IPS-18c (cell line): ENCODE data around the gene TCF20.

Source experiments
- H3K4me3 ChIP-seq: 2 replicates; pipeline ENCODE4 v1.7.0; 2013; ENCODE audit warnings: low read depth, mild to moderate bottlenecking, low read length, moderate library complexity; ENCODE audit not compliant: insufficient read depth
- H3K9me3 ChIP-seq: one replicate; pipeline ENCODE4 v1.6.1; 2013; ENCODE audit warnings: mild to moderate bottlenecking, low read length, moderate library complexity; ENCODE audit not compliant: control insufficient read depth, insufficient read depth

The TCF20 gene

DNA sequence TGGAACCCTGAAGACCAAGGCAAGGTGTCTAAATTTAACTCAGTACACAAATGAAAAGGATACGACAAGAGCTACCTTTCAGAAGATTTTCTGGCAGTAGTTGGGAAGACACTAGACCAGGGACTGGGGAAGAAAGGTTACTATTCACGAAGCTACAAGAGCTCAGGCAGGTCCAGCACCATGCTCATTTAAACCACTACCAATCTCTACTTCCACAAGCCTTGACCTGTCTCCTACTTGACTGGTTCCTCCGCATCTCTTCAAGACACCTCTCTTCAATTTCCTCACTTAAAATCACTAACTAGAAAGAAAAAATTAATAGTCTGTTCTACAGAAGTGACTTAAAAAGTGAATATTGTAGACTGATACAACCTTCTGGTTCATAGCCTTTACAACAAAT lies 22.9 kb downstream of the TCF20 start:
- no peaks in the 10 kb centered on the region for H3K9me3 ChIP-seq
- H3K4me3 ChIP-seq: no peak overlapping the region

DNA sequence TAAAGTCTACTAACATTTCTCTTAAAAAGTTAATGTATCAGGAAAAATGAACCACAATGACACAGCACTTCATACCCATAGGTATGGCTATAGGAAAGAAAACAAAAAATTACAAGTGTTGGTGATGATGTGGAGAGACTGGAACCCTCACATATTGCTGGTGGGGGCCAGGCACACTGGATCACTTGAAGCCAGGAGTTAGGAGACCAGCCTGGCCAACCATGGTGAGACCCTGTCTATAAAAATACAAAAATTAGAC lies 26.7 kb downstream of the TCF20 start:
- Histone ChIP-seq H3K9me3 (no peaks in the 10 kb centered on the region), H3K4me3 (no peak overlapping the region)

DNA sequence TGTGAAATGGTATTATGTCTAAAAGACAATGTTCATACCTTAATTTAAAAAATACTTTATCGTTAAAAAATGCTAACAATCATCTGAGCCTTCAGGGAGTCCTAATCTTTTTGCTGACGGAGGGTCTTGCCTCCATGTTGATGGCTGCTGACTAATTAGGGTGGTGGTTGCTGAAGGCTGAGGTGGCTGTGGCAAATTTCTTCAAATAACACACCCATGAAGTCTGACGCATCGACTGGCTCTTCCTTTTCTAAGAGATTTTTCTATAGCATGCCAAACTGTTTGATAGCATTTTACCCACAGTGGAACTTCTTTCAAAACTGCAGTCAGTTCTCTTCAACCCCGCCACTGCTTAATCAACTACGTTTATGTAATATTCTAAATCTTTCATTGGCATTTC lies 33.6 kb downstream of the TCF20 start:
- no peak overlapping the region for H3K4me3 ChIP-seq

DNA sequence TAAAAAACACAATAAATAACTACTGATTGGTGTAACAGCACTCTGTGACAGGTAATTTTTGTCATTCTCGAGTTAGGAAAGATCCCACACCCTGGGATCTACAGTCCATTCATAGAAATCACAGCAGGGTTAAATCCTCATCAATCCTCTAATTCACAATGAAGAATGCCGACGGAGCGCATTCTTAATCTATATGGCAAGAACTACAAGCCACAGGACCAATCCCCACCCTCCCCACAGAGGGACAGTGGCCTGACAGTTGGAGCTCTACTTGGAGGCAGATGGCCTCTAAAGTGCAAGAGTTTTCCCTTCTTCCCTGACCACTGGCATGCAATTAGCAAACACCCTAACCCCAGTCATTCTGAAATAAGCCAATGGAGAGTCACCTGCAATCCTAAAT lies 34.2 kb downstream of the TCF20 start:
- no peak overlapping the region for H3K4me3 ChIP-seq
- H3K9me3 ChIP-seq: no peaks in the 10 kb centered on the region

More for the DNA sequence above, 33.6 kb downstream of the TCF20 start:
- no peaks in the 10 kb centered on the region for H3K9me3 ChIP-seq

DNA sequence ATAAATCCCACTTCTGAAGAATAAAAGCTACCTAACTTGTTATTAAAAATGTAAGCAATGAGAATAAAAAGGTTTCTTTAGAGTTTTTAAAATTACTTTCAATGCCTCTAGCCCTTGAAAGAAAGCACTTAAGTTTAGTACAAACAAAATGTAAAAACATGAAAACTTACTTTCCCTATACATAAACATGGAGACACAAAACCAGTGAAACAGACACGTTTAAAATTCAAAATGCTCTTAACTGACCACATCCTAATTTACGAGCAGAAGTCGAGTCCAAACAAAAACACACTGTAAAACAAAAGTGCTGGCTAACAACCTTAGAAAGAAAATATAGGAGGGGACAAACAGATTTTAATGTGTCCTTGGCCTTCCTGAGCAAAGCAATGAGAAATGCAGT lies 36.6 kb downstream of the TCF20 start:
- Histone ChIP-seq H3K4me3 (no peak overlapping the region), H3K9me3 (no peaks in the 10 kb centered on the region)

DNA sequence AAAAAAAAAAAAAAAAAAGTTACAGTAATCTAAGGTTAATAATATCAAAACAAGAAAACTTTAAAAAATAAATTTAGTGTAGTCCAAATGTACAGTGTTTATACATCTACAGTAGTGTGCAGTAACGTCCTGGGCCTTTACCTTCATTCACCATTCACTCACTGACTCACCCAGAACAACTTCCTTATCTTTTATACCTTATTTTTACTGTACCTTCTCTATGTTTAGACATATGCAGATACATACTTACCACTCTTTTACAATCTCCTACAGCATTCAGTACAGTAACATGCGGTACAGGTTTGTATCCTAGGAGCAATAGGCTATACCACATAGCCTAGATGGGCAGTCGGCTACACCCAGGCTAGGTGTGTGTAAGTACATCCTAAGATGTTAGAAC lies 38.5 kb downstream of the TCF20 start:
- Histone ChIP-seq H3K4me3 (no peak overlapping the region), H3K9me3 (no peaks in the 10 kb centered on the region)

DNA sequence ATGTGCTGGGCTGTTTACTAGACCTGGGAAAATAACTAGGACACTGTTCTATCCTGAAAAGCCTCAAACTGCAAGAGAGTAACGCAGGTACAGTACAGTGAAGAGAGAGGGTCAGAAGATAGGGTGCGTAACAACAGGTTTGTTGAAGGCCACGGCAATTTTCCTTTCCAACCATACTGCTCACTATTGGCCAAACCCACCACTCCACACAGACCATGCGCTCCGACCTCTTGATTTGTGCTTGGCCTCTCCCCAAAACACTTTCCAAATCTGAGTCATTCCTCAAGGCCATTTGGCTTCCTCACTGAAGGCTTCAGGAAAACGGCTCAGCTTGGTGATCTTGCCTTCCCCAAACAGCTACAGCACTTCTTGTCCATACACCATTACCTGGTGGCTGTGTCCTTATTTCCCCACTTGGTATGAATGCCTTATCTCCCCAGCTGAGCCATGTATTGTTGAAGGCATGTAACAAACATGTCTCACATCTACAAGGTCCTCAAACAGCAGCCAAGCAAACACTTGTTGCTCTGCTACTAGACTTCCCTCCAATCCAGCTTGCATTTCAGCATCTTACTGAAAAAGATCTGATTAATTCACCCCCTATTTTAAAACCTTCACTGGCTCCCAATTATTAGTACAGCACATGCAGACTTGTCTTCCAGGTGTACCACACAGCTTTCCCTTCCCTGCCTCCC lies 40.9 kb downstream of the TCF20 start:
- Histone ChIP-seq H3K9me3 (no peaks in the 10 kb centered on the region), H3K4me3 (no peak overlapping the region)

DNA sequence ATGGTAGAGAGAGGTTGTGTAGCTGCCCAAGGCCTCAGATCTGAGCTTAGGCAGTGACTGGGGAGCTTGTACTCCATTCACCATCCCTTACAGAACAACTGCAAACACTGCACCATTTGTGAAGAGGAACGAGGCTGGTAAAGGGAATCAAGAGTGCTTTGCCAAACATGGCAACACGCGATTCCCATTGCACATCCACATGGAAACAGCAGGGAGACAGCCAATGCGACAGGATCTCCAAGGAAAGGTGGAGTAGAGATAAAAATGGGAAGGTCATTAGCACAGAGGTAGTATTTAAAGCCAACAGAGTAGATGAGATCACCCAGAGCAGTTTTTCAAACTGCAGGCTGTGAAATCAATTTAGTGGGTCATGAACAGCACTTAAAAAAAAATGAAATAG lies 42.0 kb downstream of the TCF20 start:
- H3K4me3 ChIP-seq: no peak overlapping the region
- no peaks in the 10 kb centered on the region for H3K9me3 ChIP-seq

DNA sequence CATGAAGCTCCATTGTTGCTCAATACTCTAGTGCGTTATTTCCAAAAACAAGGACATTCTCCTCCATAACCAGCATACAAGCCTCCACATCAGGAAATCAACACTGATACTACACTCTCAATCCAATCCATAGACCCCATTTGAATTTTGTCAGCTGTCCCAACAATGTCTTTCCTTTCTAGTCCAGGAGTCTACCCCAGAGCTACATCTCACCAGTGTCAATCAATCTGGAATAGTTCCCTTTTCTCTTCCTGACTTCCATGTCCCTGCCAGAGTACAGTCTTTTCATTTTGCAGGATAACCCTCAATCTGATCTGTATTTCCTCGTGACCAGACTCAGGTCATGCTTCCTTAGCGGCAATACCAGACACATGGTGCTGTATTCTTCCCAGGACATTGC lies 43.0 kb downstream of the TCF20 start:
- H3K9me3 ChIP-seq: no peaks in the 10 kb centered on the region
- no peak overlapping the region for H3K4me3 ChIP-seq

DNA sequence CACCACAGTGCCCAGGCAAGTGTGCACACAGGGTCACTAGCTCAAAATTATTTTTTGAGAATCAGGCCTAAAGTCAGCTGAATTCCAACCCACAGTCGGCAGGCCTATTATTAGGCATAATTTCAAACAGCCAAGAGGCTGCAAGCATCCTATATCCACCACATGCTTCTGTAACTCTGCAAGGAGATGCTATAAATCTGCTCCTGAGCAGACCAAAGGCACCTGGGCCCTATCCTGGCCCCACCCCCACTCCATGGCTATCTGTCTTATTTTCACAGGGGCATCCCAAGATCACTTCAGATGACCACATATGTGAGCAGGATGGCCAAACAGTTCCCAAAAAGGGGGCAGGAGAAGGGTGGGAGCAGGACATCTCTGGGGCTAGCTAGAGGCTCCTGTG lies 44.6 kb downstream of the TCF20 start:
- Histone ChIP-seq H3K9me3 (no peaks in the 10 kb centered on the region), H3K4me3 (no peak overlapping the region)

DNA sequence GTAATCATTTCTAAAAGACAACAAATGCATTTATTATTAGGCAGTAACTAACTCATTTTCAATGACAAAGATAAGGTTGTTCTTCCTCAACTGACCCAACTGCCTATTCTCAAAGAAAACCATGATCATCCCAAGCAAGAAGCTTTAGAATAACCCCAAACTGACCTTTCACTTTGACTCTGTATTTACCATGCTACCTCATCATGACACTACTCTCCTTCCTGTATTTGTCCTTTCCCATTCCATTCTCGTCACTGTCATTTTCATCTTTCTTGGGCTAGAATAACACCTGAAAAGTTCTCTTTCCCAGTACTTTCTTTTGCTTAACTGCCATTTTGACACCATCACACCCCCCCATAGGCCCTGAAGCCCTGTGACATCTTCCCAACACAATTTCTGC lies 48.3 kb downstream of the TCF20 start:
- no peaks in the 10 kb centered on the region for H3K9me3 ChIP-seq
- no peak overlapping the region for H3K4me3 ChIP-seq
